Uterus (tissue), 2 donors: ENCODE measurements around the gene GORAB.

Experiments used
- CTCF ChIP-seq, 4 experiments: fragments of 200-600 bp in 2 of 4; fragments of 450-650 bp in 2 of 4; sonication (generic) in 2 of 4; IDR thresholded peaks; one replicate each; pipeline ENCODE4 v1.5.1; 2016 to 2019; ENCODE audit warnings: antibody characterized with exemption in 4 of 4, mild to moderate bottlenecking in 2 of 4, moderate library complexity in 1 of 4
- POLR2A ChIP-seq, 2 donors: fragments of 450-650 bp; IDR thresholded peaks; one replicate each; pipeline ENCODE4 v1.6.1; 2016; ENCODE audit warnings: antibody characterized with exemption in 2 of 2, mild to moderate bottlenecking in 1 of 2, moderate library complexity in 1 of 2

- TF ChIP-seq CTCF (IDR thresholded peaks at IDR 0.05): no peak
- TF ChIP-seq POLR2A (IDR thresholded peaks at IDR 0.05): no peak
These were observed 13.0 kb upstream of the GORAB start for GRCh38 chr1:170518965-170519364.
